Transverse colon (tissue), 4 donors: ENCODE results near the gene SLC25A10. TPM values are rescaled to one million over a fixed set of nuclear protein-coding genes. Genes with fewer than 3 reads are reported as not detected.

Experiments used
- DNase-seq: peaks from one replicate; pipeline ENCODE4 v3.0.0-alpha.2; 2019
- H3K27ac ChIP-seq, 4 donors: fragments of 200-600 bp; sonication (generic); 2 replicates each; pipeline ENCODE4 v1.5.1; 2016 to 2018; ENCODE audit warnings: inconsistent platforms in 4 of 4
- H3K27me3 ChIP-seq: fragments of 200-600 bp; sonication (generic); 2 replicates; pipeline ENCODE4 v1.5.1; 2017; ENCODE audit warnings: inconsistent platforms
- H3K36me3 ChIP-seq, 4 donors: fragments of 200-600 bp; sonication (generic); 2 replicates each; pipeline ENCODE4 v1.5.1; 2017 to 2019; ENCODE audit warnings: inconsistent platforms in 4 of 4
- H3K4me1 ChIP-seq, 4 donors: fragments of 200-600 bp; sonication (generic); 2 replicates each; pipeline ENCODE4 v1.5.1; 2017 to 2020; ENCODE audit warnings: inconsistent platforms in 4 of 4
- H3K4me3 ChIP-seq, 4 donors: fragments of 200-600 bp; sonication (generic); 1 replicate in 1 of 4; 2 replicates in 3 of 4; pipeline versions ENCODE4 v1.5.1 to v1.6.1; 2017 to 2019; ENCODE audit warnings: inconsistent platforms in 4 of 4
- H3K9me3 ChIP-seq, 2 donors: fragments of 200-600 bp; sonication (generic); 2 replicates each; pipeline ENCODE4 v1.5.1; 2017 to 2019; ENCODE audit warnings: inconsistent platforms in 2 of 2
- EP300 ChIP-seq: sonication (generic); formaldehyde crosslinking; IDR thresholded peaks from one replicate; pipeline ENCODE4 v1.6.1; 2017; ENCODE audit warnings: antibody characterized with exemption, low read depth
- POLR2A ChIP-seq: fragments of 450-650 bp; IDR thresholded peaks from one replicate; pipeline ENCODE4 v1.6.1; 2016; ENCODE audit warnings: antibody characterized with exemption, mild to moderate bottlenecking, moderate library complexity
- POLR2AphosphoS5 ChIP-seq, 3 donors: sonication (generic); formaldehyde crosslinking; IDR thresholded peaks; one replicate each; pipeline ENCODE4 v1.6.1; 2016; ENCODE audit warnings: antibody characterized with exemption in 3 of 3
- WGBS, 2 donors: methylation state at CpG; one replicate each; pipeline ENCODE4 v1.1.5; 2018; ENCODE audit warnings: low coverage in 1 of 2; 5-methylcytosine and 5-hydroxymethylcytosine counted together
- in situ Hi-C, 4 donors: fragments of 200-750 bp; cut with MboI; loops; one replicate each; pipeline versions ENCODE4 v1.15.0 to v1.15.1; 2017; ENCODE audit warnings: low sequenced_read_pairs in 3 of 4, low pct_ligation_motif_present in 1 of 4, low pct_unique_long_range_greater_than_20kb in 1 of 4
- intact Hi-C: fragments of 100-400 bp; cut with DNase I; formaldehyde crosslinking; loops from one replicate; pipeline ENCODE4 v1.15.1; 2023; ENCODE audit warnings: low total_unique reads
- total RNA-seq, 4 donors: library from RNA; depleted of rRNA; stranded (reverse); fragments of >200 nt; gene quantifications; one replicate each; pipeline ENCODE4 v1.1.0, GENCODE V29; 2016
- TF ChIP-seq, protein P1 (sequence below), 5 experiments: fragments of 200-600 bp in 3 of 5; fragments of 450-650 bp in 2 of 5; sonication (generic) in 3 of 5; IDR thresholded peaks; 1 replicate in 2 of 5; 2 replicates in 3 of 5; pipeline ENCODE4 v1.5.1; 2016 to 2017; ENCODE audit warnings: antibody characterized with exemption in 5 of 5, inconsistent platforms in 3 of 5, mild to moderate bottlenecking in 2 of 5, moderate library complexity in 1 of 5

The SLC25A10 gene
- total RNA-seq, 4 donors from 2014 or later: 25.1 to 64.8 (median 46.6) TPM

- TF ChIP-seq POLR2AphosphoS5 (IDR thresholded peaks at IDR 0.05) (peak; percentile 68 to 87 (median 85)), POLR2A (peak; percentile 75), EP300 (no peak)
- peak; percentile 99 for DNase-seq
- Histone ChIP-seq H3K4me3 (peak within 1 kb of the TSS; percentile 95 to 99 (median 98)), H3K27ac (peak within 1 kb of the TSS; percentile 79 to 94 (median 92)), H3K9me3 (no peaks in the 10 kb centered on the region), H3K4me1 (peaks cover 19 to 28% (median 21%) of the 10 kb centered on the region in 4 donors), H3K36me3 (peaks cover 0 to 11% (median 3%) of the 10 kb centered on the region in 4 donors), H3K27me3 (no peaks in the 10 kb centered on the region)
- in situ Hi-C loops (no loop called here), intact Hi-C loops (no loop called here)
- 1% methylated on average over 78 of the region's 112 CpGs; no CpG with 5 or more reads in 1 of the 2 donors for WGBS, 2 donors
Measured at GRCh38 chr17:81683584-81684441, 28.3 kb upstream of the SLC25A10 start, which contains the start of the genes ARL16 and HGS. TSS of gene ARL16 (minus strand) at chr17:81683797. CDS start at chr17:81683753, 44 bp downstream. TSS of gene HGS (plus strand) at chr17:81684011. CDS start at chr17:81684067, 56 bp downstream.

DNA sequence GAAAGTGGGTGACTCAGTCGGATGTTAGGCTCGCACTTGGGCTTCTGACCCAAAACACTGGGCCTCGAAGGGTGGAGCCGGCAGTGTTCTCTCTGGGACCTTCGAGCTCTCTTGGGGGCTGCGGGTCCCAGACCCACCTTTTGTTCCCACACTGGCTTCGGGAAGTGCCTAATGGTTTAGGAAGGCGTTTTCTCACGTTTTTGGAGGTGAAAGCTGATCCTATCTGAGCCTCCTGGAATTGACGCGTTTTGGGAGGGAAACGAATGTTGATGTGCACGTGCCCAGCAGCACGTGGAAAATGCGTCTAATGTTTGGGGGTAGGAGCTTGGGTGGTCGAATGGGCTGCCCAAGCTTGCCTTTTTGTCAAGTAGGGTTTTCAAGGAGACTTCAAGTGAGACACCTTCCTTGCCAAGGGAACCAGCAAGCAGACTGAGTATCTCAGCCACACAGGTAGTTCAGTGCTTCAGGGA, 27.6 kb upstream of the SLC25A10 start:
- Histone ChIP-seq H3K4me1 (peaks cover 19 to 28% (median 21%) of the 10 kb centered on the region in 4 donors), H3K27me3 (no peaks in the 10 kb centered on the region), H3K36me3 (peaks cover 0 to 17% (median 4%) of the 10 kb centered on the region in 4 donors), H3K27ac (peak overlapping the region; percentile 79 to 94 (median 92)), H3K9me3 (no peaks in the 10 kb centered on the region), H3K4me3 (peak overlapping the region; percentile 95 to 99 (median 98))
- in situ Hi-C loops (no loop called here), intact Hi-C loops (no loop called here)
- DNase-seq: peak; percentile 25
- TF ChIP-seq EP300 (no peak), POLR2A (no peak), POLR2AphosphoS5 (IDR thresholded peaks at IDR 0.05) (no peak)
- TF ChIP-seq, protein P1, sequence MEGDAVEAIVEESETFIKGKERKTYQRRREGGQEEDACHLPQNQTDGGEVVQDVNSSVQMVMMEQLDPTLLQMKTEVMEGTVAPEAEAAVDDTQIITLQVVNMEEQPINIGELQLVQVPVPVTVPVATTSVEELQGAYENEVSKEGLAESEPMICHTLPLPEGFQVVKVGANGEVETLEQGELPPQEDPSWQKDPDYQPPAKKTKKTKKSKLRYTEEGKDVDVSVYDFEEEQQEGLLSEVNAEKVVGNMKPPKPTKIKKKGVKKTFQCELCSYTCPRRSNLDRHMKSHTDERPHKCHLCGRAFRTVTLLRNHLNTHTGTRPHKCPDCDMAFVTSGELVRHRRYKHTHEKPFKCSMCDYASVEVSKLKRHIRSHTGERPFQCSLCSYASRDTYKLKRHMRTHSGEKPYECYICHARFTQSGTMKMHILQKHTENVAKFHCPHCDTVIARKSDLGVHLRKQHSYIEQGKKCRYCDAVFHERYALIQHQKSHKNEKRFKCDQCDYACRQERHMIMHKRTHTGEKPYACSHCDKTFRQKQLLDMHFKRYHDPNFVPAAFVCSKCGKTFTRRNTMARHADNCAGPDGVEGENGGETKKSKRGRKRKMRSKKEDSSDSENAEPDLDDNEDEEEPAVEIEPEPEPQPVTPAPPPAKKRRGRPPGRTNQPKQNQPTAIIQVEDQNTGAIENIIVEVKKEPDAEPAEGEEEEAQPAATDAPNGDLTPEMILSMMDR (IDR thresholded peaks at IDR 0.05): no peak
- 3% methylated on average over 16 of the region's 16 CpGs; no CpG with 5 or more reads in 1 of the 2 donors for WGBS, 2 donors

- peak overlapping the region in 3 of 4 donors; percentile 98 to 99 (median 99) for H3K4me3 ChIP-seq
- H3K4me1 ChIP-seq: peaks cover 19 to 28% (median 21%) of the 10 kb centered on the region in 4 donors
- peaks cover 0 to 20% (median 7%) of the 10 kb centered on the region in 4 donors for H3K36me3 ChIP-seq
- peak overlapping the region in 2 of 4 donors; percentile 90 to 94 for H3K27ac ChIP-seq
- in situ Hi-C loops: no loop called here
- H3K27me3 ChIP-seq: no peaks in the 10 kb centered on the region
- intact Hi-C loops: no loop called here
- 66% methylated on average over 12 of the region's 12 CpGs; no CpG with 5 or more reads in 1 of the 2 donors for WGBS, 2 donors
- DNase-seq: no peak
- no peaks in the 10 kb centered on the region for H3K9me3 ChIP-seq
- TF ChIP-seq POLR2A (no peak), POLR2AphosphoS5 (IDR thresholded peaks at IDR 0.05) (no peak), EP300 (no peak)
- TF ChIP-seq, protein P1 (IDR thresholded peaks at IDR 0.05): no peak
Measured at GRCh38 chr17:81685108-81685507, 27.0 kb upstream of the SLC25A10 start.

DNA sequence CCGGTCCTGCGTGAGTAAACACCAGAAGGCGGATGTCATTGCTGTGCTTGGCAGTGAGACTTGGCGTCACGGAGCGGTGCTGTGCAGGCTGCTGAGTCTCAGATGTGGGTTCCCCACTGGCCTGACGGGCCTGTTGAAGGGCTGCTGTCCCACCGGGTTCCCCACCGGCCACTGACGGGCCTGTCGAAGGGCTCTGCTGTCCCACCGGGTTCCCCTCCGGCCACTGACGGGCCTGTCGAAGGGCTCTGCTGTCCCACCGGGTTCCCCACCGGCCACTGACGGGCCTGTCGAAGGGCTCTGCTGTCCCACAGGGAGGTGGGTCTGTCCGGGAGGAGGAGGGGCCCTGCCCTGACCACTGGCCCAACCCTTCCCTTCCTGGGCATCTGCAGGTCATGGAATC, 25.5 kb upstream of the SLC25A10 start:
- in situ Hi-C loops: no loop called here
- no peak for TF ChIP-seq POLR2A
- TF ChIP-seq, protein P1 (IDR thresholded peaks at IDR 0.05): no peak
- H3K4me1 ChIP-seq: peaks cover 19 to 28% (median 21%) of the 10 kb centered on the region in 4 donors
- WGBS, 2 donors: 88% methylated on average over 16 of the region's 20 CpGs; no CpG with 5 or more reads in 1 of the 2 donors
- no peak for DNase-seq
- intact Hi-C loops: loop anchor here (2.0 kb wide), 1 partner anchor 48 kb away; no protein-coding TSS in a partner anchor
- no peak overlapping the region for H3K4me3 ChIP-seq
- H3K36me3 ChIP-seq: peaks cover 0 to 32% (median 8%) of the 10 kb centered on the region in 4 donors
- H3K27me3 ChIP-seq: no peaks in the 10 kb centered on the region
- no peak overlapping the region for H3K27ac ChIP-seq
- H3K9me3 ChIP-seq: no peaks in the 10 kb centered on the region
